HepG2 (cell line): Measurements from ENCODE around the gene RACGAP1. TPM values are rescaled to one million over a fixed set of nuclear protein-coding genes. Genes with fewer than 3 reads are reported as not detected.

Experiments
- ERF ChIP-seq: IDR thresholded peaks from 2 replicates; pipeline ENCODE4 v1.6.1; 2018; ENCODE audit warnings: missing biosample characterization, missing genetic modification reagents
- HCFC1 ChIP-seq: fragments of 150-350 bp; IDR thresholded peaks from 2 replicates; pipeline ENCODE4 v1.6.1; 2014; ENCODE audit warnings: low read depth, low read length
- MXI1 ChIP-seq: IDR thresholded peaks from 3 replicates; pipeline ENCODE4 v1.6.1; 2012; ENCODE audit warnings: low read depth, low read length, inconsistent platforms, borderline replicate concordance
- NCOA2 ChIP-seq: sonication (generic); formaldehyde crosslinking; IDR thresholded peaks from 2 replicates; pipeline ENCODE4 v1.8.0; 2022; ENCODE audit warnings: inconsistent platforms
- PHF21A ChIP-seq: sonication (generic); formaldehyde crosslinking; IDR thresholded peaks from 2 replicates; pipeline ENCODE4 v1.5.0; 2020; ENCODE audit warnings: mild to moderate bottlenecking, missing genetic modification reagents
- RBAK ChIP-seq: sonication (generic); formaldehyde crosslinking; IDR thresholded peaks from 2 replicates; pipeline ENCODE4 v1.5.1; 2020; ENCODE audit warnings: mild to moderate bottlenecking, missing genetic modification reagents
- SOX13 ChIP-seq, 3 experiments: fragments of 450-650 bp in 1 of 3; sonication (generic) in 1 of 3; formaldehyde crosslinking in 1 of 3; IDR thresholded peaks in 2 of 3; conservative IDR thresholded peaks in 1 of 3; 2 replicates each; pipeline versions ENCODE4 v1.5.0 to v1.6.1; 2016 to 2020; ENCODE audit warnings: antibody characterized with exemption in 1 of 3, mild to moderate bottlenecking in 1 of 3, missing compliant biosample characterization in 1 of 3, missing genetic modification reagents in 1 of 3, moderate library complexity in 1 of 3
- TOE1 ChIP-seq: sonication (generic); formaldehyde crosslinking; IDR thresholded peaks from 2 replicates; pipeline ENCODE4 v1.4.0; 2020; ENCODE audit warnings: mild to moderate bottlenecking, missing genetic modification reagents
- YEATS4 ChIP-seq: sonication (generic); formaldehyde crosslinking; IDR thresholded peaks from 2 replicates; pipeline ENCODE4 v1.4.0; 2020; ENCODE audit warnings: missing genetic modification reagents, borderline replicate concordance
- ZMYM2 ChIP-seq: sonication (generic); formaldehyde crosslinking; IDR thresholded peaks from 2 replicates; pipeline ENCODE4 v1.8.0; 2022; ENCODE audit warnings: mild to moderate bottlenecking, missing genetic modification reagents
- ZNF160 ChIP-seq: sonication (generic); formaldehyde crosslinking; IDR thresholded peaks from 2 replicates; pipeline ENCODE4 v1.8.0; 2022; ENCODE audit warnings: mild to moderate bottlenecking, inconsistent platforms, missing genetic modification reagents
- ZNF354B ChIP-seq: sonication (generic); formaldehyde crosslinking; IDR thresholded peaks from 2 replicates; pipeline ENCODE4 v1.8.0; 2022; ENCODE audit warnings: mild to moderate bottlenecking, missing genetic modification reagents
- ZNF672 ChIP-seq: sonication (generic); formaldehyde crosslinking; IDR thresholded peaks from 2 replicates; pipeline ENCODE4 v1.8.1; 2022; ENCODE audit warnings: missing genetic modification reagents
- ZNF780A ChIP-seq: sonication (generic); formaldehyde crosslinking; IDR thresholded peaks from 2 replicates; pipeline ENCODE4 v1.8.0; 2022; ENCODE audit warnings: mild to moderate bottlenecking, missing genetic modification reagents, moderate library complexity
- ZNF883 ChIP-seq: sonication (generic); formaldehyde crosslinking; IDR thresholded peaks from 2 replicates; pipeline ENCODE4 v1.5.1; 2020; ENCODE audit warnings: mild to moderate bottlenecking, missing genetic modification reagents; ENCODE audit errors: not compliant biosample characterization
- ZSCAN20 ChIP-seq: sonication (generic); formaldehyde crosslinking; IDR thresholded peaks from 2 replicates; pipeline ENCODE4 v1.4.0; 2020; ENCODE audit warnings: missing genetic modification reagents, mild to moderate bottlenecking, borderline replicate concordance
- polyA plus RNA-seq, 8 experiments: library from polyadenylated mRNA; depleted of rRNA in 3 of 8; stranded (reverse) in 7 of 8; unstranded in 1 of 8; fragments of >200 nt; fragmentation: Illumina TruSeq in 4 of 8; extraction: Trizol in 4 of 8; gene quantifications; 2 replicates each; pipeline versions ENCODE4 v1.2.1 to v1.2.3, GENCODE V29; 2011 to 2016; ENCODE audit warnings: low read depth in 4 of 8, missing spikeins in 1 of 8, mixed read lengths in 1 of 8; ENCODE audit not compliant: insufficient read depth in 1 of 8
- total RNA-seq, 5 experiments: library from RNA; depleted of rRNA; stranded (reverse); fragments of >200 nt; fragmentation: Illumina TruSeq; extraction: Trizol; gene quantifications; 2 replicates each; pipeline ENCODE4 v1.2.3, GENCODE V29; 2016; ENCODE audit warnings: low read depth in 1 of 5
- TF ChIP-seq, protein P1 (sequence below): sonication (generic); IDR thresholded peaks from 2 replicates; pipeline ENCODE4 v1.6.1; 2016; ENCODE audit warnings: low read depth, borderline replicate concordance
- TF ChIP-seq, protein P2 (sequence below): IDR thresholded peaks from 2 replicates; pipeline ENCODE4 v1.6.1; 2016; ENCODE audit warnings: missing genetic modification reagents, missing compliant biosample characterization
- TF ChIP-seq, protein P3 (sequence below): sonication (generic); formaldehyde crosslinking; IDR thresholded peaks from 2 replicates; pipeline ENCODE4 v1.4.0; 2020; ENCODE audit warnings: missing genetic modification reagents
- TF ChIP-seq, protein P4 (sequence below): sonication (generic); formaldehyde crosslinking; IDR thresholded peaks from 2 replicates; pipeline ENCODE4; 2020; ENCODE audit warnings: missing genetic modification reagents, mild to moderate bottlenecking, borderline replicate concordance

Gene RACGAP1
- total and polyA plus RNA-seq, 2 of the 13 experiments (the other 11 are each of a cell fraction or from before 2014, with no cell fraction given) = 16.7 to 57.9 TPM

DNA sequence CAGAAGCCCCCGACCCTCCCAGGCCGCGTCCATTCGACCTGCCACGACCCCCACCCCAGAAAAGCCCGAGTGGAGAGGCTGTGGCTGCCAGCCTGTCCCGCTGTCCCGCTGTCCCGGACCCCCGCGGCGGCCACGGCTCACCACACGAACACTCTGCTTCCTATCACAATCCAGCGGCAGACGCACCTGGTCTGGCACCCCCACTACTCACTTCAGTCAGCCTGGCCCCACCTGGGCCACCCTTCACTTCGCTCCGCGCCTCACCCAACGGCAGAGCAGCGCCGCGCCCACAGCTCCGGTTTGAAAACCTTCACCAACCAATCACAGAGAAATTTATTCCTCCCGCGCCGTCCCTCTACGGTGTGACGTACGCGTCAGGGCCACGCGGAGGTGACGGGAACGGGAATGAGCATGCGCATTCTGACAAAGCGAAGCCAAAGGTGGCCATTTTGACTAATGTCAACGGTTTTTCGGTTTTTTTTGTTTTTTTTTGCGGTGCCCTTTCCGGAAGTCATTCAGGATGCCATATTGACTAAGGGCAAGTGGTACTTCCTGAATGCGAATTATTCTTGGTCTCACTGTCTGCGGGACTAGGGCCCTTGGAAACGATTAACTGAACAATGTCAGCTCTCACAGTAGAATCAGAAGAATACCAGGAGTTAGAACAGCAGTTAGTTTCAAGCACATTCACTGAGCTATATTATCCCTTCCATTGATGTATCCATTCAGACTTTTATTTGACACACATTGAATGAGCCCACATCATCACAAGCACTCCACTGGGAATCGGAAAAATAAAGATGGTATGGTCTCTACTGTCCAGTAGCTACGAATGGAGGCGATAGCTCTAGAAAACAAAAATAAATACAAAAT, at the start of gene RACGAP1 (continued):
- TF ChIP-seq PHF21A (no peak), NCOA2 (no peak), ERF (CRISPR knock-in tag) (peak; percentile 79), YEATS4 (CRISPR knock-in tag) (peak; percentile 84; the same call in 1 of the 2 replicates), ZNF354B (CRISPR knock-in tag) (no peak), ZSCAN20 (CRISPR knock-in tag) (no peak), ZMYM2 (CRISPR knock-in tag) (0 out of 2 replicates have a peak, but pooled peaks have one; percentile 15), ZNF780A (CRISPR knock-in tag) (no peak), ZNF160 (CRISPR knock-in tag) (0 out of 2 replicates have a peak, but pooled peaks have one; percentile 43), ZNF672 (CRISPR knock-in tag) (no peak), ZNF883 (peak; percentile 45), MXI1 (peak; percentile 92), SOX13 (IDR thresholded peaks at IDR 0.05) (no peak), SOX13 (CRISPR knock-in tag; conservative IDR thresholded peaks at IDR 0.05 in 1 of 2, IDR thresholded peaks at IDR 0.05 in 1 of 2) (peak in 1 of 2 experiments; percentile 12; a peak in 1 of 4 replicates), HCFC1 (peak; percentile 87), RBAK (CRISPR knock-in tag) (no peak), TOE1 (peak; percentile 52; the same call in 1 of the 2 replicates)
- TF ChIP-seq, protein P1, sequence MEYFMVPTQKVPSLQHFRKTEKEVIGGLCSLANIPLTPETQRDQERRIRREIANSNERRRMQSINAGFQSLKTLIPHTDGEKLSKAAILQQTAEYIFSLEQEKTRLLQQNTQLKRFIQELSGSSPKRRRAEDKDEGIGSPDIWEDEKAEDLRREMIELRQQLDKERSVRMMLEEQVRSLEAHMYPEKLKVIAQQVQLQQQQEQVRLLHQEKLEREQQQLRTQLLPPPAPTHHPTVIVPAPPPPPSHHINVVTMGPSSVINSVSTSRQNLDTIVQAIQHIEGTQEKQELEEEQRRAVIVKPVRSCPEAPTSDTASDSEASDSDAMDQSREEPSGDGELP = peak; percentile 50; the same call in 1 of the 2 replicates
- TF ChIP-seq, protein P2, sequence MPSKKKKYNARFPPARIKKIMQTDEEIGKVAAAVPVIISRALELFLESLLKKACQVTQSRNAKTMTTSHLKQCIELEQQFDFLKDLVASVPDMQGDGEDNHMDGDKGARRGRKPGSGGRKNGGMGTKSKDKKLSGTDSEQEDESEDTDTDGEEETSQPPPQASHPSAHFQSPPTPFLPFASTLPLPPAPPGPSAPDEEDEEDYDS (CRISPR knock-in tag) = no peak; the same call in 1 of the 2 replicates
- TF ChIP-seq, protein P3, sequence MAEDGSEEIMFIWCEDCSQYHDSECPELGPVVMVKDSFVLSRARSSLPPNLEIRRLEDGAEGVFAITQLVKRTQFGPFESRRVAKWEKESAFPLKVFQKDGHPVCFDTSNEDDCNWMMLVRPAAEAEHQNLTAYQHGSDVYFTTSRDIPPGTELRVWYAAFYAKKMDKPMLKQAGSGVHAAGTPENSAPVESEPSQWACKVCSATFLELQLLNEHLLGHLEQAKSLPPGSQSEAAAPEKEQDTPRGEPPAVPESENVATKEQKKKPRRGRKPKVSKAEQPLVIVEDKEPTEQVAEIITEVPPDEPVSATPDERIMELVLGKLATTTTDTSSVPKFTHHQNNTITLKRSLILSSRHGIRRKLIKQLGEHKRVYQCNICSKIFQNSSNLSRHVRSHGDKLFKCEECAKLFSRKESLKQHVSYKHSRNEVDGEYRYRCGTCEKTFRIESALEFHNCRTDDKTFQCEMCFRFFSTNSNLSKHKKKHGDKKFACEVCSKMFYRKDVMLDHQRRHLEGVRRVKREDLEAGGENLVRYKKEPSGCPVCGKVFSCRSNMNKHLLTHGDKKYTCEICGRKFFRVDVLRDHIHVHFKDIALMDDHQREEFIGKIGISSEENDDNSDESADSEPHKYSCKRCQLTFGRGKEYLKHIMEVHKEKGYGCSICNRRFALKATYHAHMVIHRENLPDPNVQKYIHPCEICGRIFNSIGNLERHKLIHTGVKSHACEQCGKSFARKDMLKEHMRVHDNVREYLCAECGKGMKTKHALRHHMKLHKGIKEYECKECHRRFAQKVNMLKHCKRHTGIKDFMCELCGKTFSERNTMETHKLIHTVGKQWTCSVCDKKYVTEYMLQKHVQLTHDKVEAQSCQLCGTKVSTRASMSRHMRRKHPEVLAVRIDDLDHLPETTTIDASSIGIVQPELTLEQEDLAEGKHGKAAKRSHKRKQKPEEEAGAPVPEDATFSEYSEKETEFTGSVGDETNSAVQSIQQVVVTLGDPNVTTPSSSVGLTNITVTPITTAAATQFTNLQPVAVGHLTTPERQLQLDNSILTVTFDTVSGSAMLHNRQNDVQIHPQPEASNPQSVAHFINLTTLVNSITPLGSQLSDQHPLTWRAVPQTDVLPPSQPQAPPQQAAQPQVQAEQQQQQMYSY (CRISPR knock-in tag) = peak; percentile 66
- TF ChIP-seq, protein P4, sequence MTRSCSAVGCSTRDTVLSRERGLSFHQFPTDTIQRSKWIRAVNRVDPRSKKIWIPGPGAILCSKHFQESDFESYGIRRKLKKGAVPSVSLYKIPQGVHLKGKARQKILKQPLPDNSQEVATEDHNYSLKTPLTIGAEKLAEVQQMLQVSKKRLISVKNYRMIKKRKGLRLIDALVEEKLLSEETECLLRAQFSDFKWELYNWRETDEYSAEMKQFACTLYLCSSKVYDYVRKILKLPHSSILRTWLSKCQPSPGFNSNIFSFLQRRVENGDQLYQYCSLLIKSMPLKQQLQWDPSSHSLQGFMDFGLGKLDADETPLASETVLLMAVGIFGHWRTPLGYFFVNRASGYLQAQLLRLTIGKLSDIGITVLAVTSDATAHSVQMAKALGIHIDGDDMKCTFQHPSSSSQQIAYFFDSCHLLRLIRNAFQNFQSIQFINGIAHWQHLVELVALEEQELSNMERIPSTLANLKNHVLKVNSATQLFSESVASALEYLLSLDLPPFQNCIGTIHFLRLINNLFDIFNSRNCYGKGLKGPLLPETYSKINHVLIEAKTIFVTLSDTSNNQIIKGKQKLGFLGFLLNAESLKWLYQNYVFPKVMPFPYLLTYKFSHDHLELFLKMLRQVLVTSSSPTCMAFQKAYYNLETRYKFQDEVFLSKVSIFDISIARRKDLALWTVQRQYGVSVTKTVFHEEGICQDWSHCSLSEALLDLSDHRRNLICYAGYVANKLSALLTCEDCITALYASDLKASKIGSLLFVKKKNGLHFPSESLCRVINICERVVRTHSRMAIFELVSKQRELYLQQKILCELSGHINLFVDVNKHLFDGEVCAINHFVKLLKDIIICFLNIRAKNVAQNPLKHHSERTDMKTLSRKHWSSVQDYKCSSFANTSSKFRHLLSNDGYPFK = peak; percentile 66; the same call in 1 of the 2 replicates
